Stimulated activated CD8-positive, alpha-beta memory T cell treated with anti-CD3 and anti-CD28 coated beads, Interleukin-7, amount 100 ng/mL, for 4 hours (primary cell): Measurements from ENCODE around the gene RNU1-3.
"Not testable (repeated sequence)": the region's sequence is repeated elsewhere in the genome, so short reads cannot be mapped to it uniquely, and the experiment has no call there.

Experiments used
- DNase-seq, 2 donors: peaks; one replicate each; pipeline ENCODE4 v3.0.0-alpha.2; 2020; ENCODE audit warnings: low read depth in 2 of 2

Gene RNU1-3

GRCh38 chr1:16666502-16667413 lies at the start of gene RNU1-3:
Gene RNU1-3, minus strand, starts transcription at chr1:16666948.
- not testable (repeated sequence) for DNase-seq

GRCh38 chr1:16713480-16713879 lies 46.7 kb upstream of the RNU1-3 start:
- DNase-seq = not testable (repeated sequence)

GRCh38 chr1:16712984-16713383 lies 46.2 kb upstream of the RNU1-3 start:
- DNase-seq = not testable (repeated sequence)

DNA sequence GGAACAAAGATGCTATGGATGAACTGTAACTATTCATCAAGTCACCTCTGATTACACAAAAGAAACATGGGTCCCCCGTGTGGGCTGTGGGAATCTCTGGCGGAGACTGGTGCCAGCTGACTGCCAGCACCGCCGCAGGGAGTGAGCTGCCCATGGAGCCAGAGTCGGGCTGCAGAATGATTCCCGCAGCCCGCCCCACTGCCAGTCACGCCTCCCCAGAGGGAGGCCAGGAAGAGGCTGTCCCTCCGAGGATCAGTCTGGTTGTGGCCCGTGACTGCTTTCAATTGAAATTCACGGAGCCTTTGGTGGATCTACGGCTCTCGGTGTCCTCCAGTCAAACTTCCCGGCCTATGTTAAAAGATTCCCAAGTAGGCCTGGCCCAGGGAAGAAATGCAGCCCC lies 45.8 kb upstream of the RNU1-3 start:
- not testable (repeated sequence) for DNase-seq

DNA sequence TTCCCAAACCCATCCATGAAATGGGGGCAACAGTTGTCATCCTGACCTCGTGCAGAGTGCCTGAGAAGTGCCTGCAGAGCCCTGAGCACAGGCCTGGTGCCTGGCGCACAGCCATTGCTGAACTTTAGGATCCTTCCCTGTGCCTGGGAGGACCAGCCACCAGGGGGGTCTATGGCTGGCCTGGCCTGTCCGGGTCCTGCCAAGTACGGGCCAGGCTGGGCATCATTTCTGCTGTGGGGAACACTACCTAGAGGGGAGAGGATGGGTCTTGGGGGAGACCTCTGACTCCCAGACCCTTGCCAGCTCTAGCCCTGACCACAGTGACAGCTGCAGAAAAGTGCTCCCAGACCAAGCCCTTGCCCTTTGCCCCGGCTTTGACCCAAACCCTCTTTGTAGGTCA lies 45.4 kb upstream of the RNU1-3 start:
- not testable (repeated sequence) for DNase-seq

GRCh38 chr1:16710618-16711017 lies 43.9 kb upstream of the RNU1-3 start:
- not testable (repeated sequence) for DNase-seq

DNA sequence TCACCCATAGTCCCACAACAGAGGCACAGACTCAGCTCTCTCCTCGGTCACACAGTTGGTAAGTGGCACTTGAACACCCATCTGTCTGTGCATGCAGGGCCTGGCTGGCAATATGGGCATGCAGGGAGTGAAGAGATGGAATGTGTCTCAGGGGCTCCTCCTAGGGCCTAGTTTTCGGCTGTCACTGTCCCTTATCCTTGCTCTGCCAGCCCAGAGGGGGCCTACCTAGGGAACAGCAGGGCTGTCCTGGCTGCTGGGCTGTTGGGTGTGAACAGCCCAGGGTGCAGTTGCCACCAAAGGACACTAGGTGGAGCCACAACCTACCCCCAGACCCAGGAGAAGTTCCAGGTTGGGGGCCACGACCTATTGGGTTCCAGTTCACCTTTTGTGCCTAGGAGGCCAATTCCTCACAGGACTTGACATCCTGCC lies 42.9 kb upstream of the RNU1-3 start:
- peak in 1 of 2 donors; percentile 33 for DNase-seq

GRCh38 chr1:16708704-16709103 lies 42.0 kb upstream of the RNU1-3 start:
- not testable (repeated sequence) for DNase-seq

- not testable (repeated sequence) for DNase-seq
Measured at GRCh38 chr1:16707130-16708093, 40.7 kb upstream of the RNU1-3 start.

- not testable (repeated sequence) for DNase-seq
Measured at GRCh38 chr1:16706302-16706701, 39.6 kb upstream of the RNU1-3 start.

- DNase-seq = not testable (repeated sequence)
Measured at GRCh38 chr1:16704502-16705100, 37.9 kb upstream of the RNU1-3 start.

GRCh38 chr1:16704076-16704475 lies 37.3 kb upstream of the RNU1-3 start:
- DNase-seq = not testable (repeated sequence)

DNA sequence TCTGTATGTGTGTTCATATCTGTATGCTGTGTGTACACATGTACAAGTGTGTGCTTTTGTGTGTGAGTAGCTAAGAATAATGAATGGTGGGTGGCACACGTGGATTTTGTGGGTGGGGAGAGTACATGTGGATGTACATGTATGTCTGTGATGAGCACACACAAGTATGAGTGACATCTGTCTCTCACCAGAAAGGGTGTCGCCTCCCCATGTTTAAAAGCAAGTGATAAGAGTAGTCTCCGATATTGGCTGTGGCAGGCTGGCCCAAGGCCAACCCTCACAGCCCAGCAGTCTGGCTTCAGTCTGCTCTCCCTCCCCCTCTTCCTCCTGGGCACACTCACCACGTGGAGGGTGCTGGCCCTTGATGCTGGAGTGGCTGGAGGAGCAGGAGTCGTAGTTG lies 36.9 kb upstream of the RNU1-3 start:
- DNase-seq = not testable (repeated sequence)

DNA sequence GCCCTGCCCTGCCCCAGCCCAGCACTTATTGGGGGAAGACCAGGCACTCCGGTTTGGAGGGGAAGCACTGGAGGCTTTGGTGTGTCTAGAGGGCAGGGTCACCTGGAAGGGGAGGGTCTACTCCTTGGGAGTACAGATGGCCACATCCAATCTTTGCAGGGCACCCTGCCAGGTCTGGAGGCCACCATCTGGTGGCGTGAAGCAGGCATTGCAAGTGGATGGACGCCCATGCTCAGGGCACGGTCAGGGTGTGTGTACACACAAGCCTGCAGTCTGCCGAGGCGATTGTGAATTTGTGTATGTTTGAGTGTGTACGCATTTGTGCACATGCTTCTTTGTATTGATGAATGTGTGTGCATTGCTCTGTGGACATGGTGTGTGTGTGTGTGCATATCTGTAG lies 36.4 kb upstream of the RNU1-3 start:
- not testable (repeated sequence) for DNase-seq

DNA sequence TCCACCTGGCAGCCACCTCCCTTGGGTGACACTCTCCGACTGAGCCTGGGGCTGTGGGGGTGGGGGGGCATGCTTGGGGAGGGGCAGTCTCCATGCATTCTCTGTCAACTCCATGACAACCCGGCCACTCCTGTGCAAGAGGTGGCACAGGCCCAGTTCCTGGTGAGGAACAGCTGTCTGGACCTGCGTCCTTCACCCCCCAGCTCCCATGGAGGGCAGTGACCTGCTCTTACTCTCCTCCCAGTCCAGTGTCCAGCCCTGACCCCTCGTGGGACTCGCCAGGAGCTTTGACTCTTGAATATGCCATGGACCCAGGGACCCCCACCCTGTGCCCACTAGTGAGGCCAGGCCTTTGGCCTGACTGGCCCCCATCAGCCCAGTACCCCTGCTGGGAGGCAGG lies 35.5 kb upstream of the RNU1-3 start:
- not testable (repeated sequence) for DNase-seq

GRCh38 chr1:16701189-16701588 lies 34.4 kb upstream of the RNU1-3 start:
- not testable (repeated sequence) for DNase-seq

GRCh38 chr1:16700138-16700895 lies 33.6 kb upstream of the RNU1-3 start:
- not testable (repeated sequence) for DNase-seq

GRCh38 chr1:16699440-16699839 lies 32.7 kb upstream of the RNU1-3 start:
- DNase-seq = not testable (repeated sequence)

DNA sequence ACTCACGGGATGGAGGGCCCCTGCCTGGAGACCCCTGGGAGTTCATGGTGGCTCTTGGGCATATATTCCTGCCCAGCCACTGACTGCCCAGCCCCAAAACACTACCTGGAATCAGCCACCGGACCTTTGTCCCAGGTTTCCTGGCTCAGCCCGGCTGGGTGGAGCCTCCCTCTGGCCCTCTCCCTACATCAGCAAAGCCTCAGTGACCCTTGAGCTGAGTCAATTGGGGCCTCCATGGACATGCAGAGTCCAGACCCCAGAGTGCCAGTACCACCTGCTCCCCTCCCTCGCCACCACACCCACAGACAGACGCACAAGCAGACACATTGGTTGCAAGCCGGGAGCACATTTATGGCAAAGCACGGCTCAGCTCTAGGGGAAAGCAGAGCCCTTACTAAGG lies 30.4 kb upstream of the RNU1-3 start:
- not testable (repeated sequence) for DNase-seq

GRCh38 chr1:16696507-16697150 lies 29.9 kb upstream of the RNU1-3 start:
- not testable (repeated sequence) for DNase-seq
